DND-41 (cell line): ENCODE results near the gene RPRD1A.

ENCODE experiments used
- EZH2 ChIP-seq: IDR thresholded peaks from 3 replicates; pipeline ENCODE4 v1.6.1; 2012; ENCODE audit warnings: borderline replicate concordance, low read depth, mild to moderate bottlenecking, moderate library complexity, low read length, inconsistent platforms; ENCODE audit not compliant: severe bottlenecking
- TF ChIP-seq, protein P1 (sequence below): IDR thresholded peaks from 2 replicates; pipeline ENCODE4 v1.5.1; 2012; ENCODE audit warnings: borderline replicate concordance, low read length, moderate library complexity, mild to moderate bottlenecking; ENCODE audit not compliant: poor library complexity, severe bottlenecking; ENCODE audit errors: extremely low read depth

GRCh38 chr18:36017232-36017631 lies 50.1 kb downstream of the RPRD1A start:
- TF ChIP-seq, protein P1, sequence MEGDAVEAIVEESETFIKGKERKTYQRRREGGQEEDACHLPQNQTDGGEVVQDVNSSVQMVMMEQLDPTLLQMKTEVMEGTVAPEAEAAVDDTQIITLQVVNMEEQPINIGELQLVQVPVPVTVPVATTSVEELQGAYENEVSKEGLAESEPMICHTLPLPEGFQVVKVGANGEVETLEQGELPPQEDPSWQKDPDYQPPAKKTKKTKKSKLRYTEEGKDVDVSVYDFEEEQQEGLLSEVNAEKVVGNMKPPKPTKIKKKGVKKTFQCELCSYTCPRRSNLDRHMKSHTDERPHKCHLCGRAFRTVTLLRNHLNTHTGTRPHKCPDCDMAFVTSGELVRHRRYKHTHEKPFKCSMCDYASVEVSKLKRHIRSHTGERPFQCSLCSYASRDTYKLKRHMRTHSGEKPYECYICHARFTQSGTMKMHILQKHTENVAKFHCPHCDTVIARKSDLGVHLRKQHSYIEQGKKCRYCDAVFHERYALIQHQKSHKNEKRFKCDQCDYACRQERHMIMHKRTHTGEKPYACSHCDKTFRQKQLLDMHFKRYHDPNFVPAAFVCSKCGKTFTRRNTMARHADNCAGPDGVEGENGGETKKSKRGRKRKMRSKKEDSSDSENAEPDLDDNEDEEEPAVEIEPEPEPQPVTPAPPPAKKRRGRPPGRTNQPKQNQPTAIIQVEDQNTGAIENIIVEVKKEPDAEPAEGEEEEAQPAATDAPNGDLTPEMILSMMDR: no peak
- TF ChIP-seq EZH2: no peak
